Ishikawa (cell line): ENCODE results near the gene GABRR2.

Experiments
- CEBPB ChIP-seq: IDR thresholded peaks from 2 replicates; pipeline ENCODE4 v1.6.1; 2012
- CREB1 ChIP-seq: IDR thresholded peaks from 2 replicates; pipeline ENCODE4 v1.6.1; 2012; ENCODE audit warnings: low read depth
- EGR1 ChIP-seq: IDR thresholded peaks from 2 replicates; pipeline ENCODE4 v1.6.1; 2012
- EP300 ChIP-seq: IDR thresholded peaks from 2 replicates; pipeline ENCODE4 v1.6.1; 2012; ENCODE audit warnings: borderline replicate concordance
- FOXM1 ChIP-seq: IDR thresholded peaks from 2 replicates; pipeline ENCODE4 v1.6.1; 2012; ENCODE audit warnings: low read depth, borderline replicate concordance
- MAX ChIP-seq: IDR thresholded peaks from 2 replicates; pipeline ENCODE4 v1.6.1; 2012
- NFIC ChIP-seq: IDR thresholded peaks from 2 replicates; pipeline ENCODE4 v1.6.1; 2012
- RAD21 ChIP-seq: IDR thresholded peaks from 2 replicates; pipeline ENCODE4 v1.6.1; 2012; ENCODE audit warnings: low read depth
- REST ChIP-seq: IDR thresholded peaks from 2 replicates; pipeline ENCODE4 v1.6.1; 2012; ENCODE audit warnings: low read depth, mild to moderate bottlenecking
- TAF1 ChIP-seq: IDR thresholded peaks from 2 replicates; pipeline ENCODE4 v1.6.1; 2012; ENCODE audit warnings: low read depth, mild to moderate bottlenecking
- TCF12 ChIP-seq: IDR thresholded peaks from 2 replicates; pipeline ENCODE4 v1.6.1; 2012; ENCODE audit warnings: low read depth
- TEAD4 ChIP-seq: IDR thresholded peaks from 2 replicates; pipeline ENCODE4 v1.6.1; 2012
- USF1 ChIP-seq: IDR thresholded peaks from 2 replicates; pipeline ENCODE4 v1.6.1; 2012
- YY1 ChIP-seq: IDR thresholded peaks from 2 replicates; pipeline ENCODE4 v1.6.1; 2012; ENCODE audit warnings: low read depth
- ZBTB7A ChIP-seq: IDR thresholded peaks from 2 replicates; pipeline ENCODE4 v1.6.1; 2012; ENCODE audit warnings: low read depth

The GABRR2 gene

GRCh38 chr6:89252907-89253306 lies 62.2 kb downstream of the GABRR2 start:
- TF ChIP-seq NFIC = no peak
- TF ChIP-seq ZBTB7A = no peak
- no peak for TF ChIP-seq EP300
- no peak for TF ChIP-seq TAF1
- TF ChIP-seq RAD21 = no peak
- TF ChIP-seq YY1 = no peak
- no peak for TF ChIP-seq REST
- TF ChIP-seq EGR1 = no peak

GRCh38 chr6:89251976-89252375 lies 63.1 kb downstream of the GABRR2 start:
- TF ChIP-seq NFIC (no peak), TCF12 (no peak), REST (no peak), CREB1 (no peak), CEBPB (no peak)

GRCh38 chr6:89251170-89251569 lies 63.9 kb downstream of the GABRR2 start:
- no peak for TF ChIP-seq RAD21
- no peak for TF ChIP-seq MAX
- no peak for TF ChIP-seq NFIC
- no peak for TF ChIP-seq USF1
- TF ChIP-seq TAF1 = no peak
- TF ChIP-seq CEBPB = no peak
- TF ChIP-seq CREB1 = no peak
- no peak for TF ChIP-seq FOXM1
- TF ChIP-seq REST = no peak
- no peak for TF ChIP-seq EGR1
- no peak for TF ChIP-seq TEAD4
- no peak for TF ChIP-seq YY1
- no peak for TF ChIP-seq EP300
- TF ChIP-seq TCF12 = no peak
- TF ChIP-seq ZBTB7A = no peak

- no peak for TF ChIP-seq FOXM1
- no peak for TF ChIP-seq MAX
- no peak for TF ChIP-seq RAD21
- TF ChIP-seq TCF12 = no peak
- no peak for TF ChIP-seq USF1
- no peak for TF ChIP-seq EGR1
- TF ChIP-seq CEBPB = no peak
- no peak for TF ChIP-seq ZBTB7A
- no peak for TF ChIP-seq CREB1
- TF ChIP-seq TAF1 = no peak
- no peak for TF ChIP-seq REST
- TF ChIP-seq NFIC = no peak
- TF ChIP-seq YY1 = no peak
- TF ChIP-seq TEAD4 = no peak
- TF ChIP-seq EP300 = no peak
Observed at GRCh38 chr6:89250239-89250638, 64.9 kb downstream of the GABRR2 start.
